Activated T-cell treated with anti-CD3 and anti-CD28 coated beads for 1 hour (primary cell): ENCODE measurements around the gene COL23A1.

Experiments
- DNase-seq: peaks from one replicate; pipeline ENCODE4 v3.0.0-alpha.2; 2020; ENCODE audit warnings: low read depth

The COL23A1 gene

DNA sequence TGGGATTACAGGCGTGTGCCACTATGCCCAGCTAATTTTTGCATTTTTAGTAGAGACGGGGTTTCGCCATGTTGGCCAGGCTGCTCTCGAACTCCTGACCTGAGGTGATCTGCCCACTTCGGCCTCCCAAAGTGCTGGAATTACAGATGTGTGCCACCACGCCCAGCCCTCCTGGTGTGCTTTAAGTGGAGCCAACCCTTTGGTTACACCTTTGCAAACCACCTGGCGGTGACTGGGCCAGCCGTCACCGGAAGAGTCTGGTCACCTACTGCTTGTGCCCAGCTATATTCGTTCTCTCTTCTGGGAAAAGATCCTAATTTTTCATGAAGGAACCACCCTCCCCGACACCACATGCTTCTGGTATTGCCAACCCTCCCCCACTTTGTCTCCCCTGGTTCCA, 35.9 kb downstream of the COL23A1 start:
- DNase-seq: no peak

GRCh38 chr5:178553517-178553916, 36.7 kb downstream of the COL23A1 start:
- no peak for DNase-seq

- DNase-seq: no peak
These were observed 38.7 kb downstream of the COL23A1 start for GRCh38 chr5:178551468-178551867.

- DNase-seq: no peak
These were observed 39.1 kb downstream of the COL23A1 start for GRCh38 chr5:178551059-178551458.

- DNase-seq: no peak
These were observed 41.4 kb downstream of the COL23A1 start for GRCh38 chr5:178548746-178549145.

DNA sequence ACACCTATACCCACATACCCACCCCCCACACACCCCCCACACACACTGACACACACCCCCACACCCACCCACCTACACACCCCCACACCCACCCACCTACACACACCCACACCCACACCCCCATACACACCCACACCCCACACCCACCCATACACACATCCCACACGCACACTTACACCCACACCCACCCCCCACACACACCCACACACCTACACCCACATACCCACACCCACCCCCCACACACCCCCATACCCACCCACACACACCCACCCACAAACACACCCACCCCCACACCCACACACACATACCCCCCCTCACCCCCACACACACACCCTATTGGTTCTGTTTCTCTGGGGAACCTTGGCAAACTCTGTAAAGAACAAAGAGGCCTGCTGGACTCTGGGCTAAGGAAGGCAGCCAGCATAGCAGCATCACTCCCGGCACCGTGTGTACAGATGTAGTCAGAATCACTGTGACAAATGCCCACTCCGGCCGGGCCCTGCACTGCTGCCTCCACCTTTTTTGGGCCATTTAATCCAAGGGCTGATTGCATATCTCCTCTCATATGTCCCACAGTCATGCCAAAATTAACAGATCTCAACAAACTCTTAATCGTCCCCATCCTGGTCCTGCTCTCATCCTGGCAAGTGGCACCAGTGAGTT, 42.3 kb downstream of the COL23A1 start:
- DNase-seq: no peak

GRCh38 chr5:178547052-178547666, 43.0 kb downstream of the COL23A1 start:
- DNase-seq: no peak

GRCh38 chr5:178546675-178547033, 43.5 kb downstream of the COL23A1 start:
- no peak for DNase-seq

DNA sequence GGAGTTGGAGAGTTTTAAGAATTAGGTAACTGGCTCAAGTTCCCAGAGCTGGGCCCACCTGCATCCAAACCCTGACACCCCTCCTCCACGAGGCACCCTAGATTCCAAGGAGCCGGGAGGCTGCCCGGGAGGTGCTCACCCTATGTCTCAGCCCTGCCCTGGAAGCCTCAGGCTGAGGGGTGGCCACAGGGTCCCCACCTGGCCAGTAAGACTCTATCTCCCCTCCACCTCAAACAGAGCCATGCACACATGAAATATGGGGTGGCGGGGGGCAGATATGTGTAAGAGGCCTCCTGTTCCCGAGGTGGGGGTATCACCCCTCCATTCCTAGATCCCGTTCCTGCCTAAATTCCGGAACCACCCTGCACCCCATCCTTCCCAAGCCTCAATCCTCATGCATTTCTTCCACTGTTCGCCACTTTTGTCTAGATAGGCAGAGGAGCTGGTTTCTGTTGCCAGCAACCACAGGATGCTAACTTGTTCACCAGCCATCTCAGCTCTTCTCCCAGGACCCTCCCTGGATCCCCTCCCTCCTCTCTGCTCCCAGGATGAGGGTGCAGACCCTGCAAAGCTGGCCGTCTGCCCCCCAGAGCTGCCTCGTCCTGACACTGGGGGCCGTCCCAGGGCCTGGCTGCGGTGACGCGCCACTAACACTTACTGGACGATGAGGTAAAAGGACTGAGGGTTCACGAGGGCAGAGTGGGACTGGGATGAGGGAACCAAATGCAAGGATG, 44.1 kb downstream of the COL23A1 start:
- no peak for DNase-seq

GRCh38 chr5:178545176-178545575, 45.0 kb downstream of the COL23A1 start:
- DNase-seq: no peak

GRCh38 chr5:178544166-178544834, 45.9 kb downstream of the COL23A1 start:
- no peak for DNase-seq

DNA sequence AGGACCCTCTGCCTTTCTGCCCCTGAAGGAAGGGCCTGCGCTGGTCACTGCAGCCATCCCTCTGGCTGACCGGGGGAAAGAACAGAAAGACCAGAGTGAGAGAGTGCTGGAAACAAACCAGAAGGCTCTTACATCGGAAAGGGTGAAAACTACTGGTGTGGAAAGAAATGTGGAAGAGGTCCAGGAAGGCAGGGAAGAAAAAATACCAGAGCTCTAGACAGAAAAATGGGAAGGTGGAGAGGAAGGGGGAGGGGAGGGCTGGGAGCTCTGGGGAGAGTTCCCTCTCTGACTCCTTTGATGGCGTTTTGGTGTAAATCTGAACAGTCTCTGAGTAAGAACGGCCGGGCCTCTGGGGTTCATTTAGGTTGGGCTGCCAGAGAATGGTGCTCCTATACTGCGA, 47.7 kb downstream of the COL23A1 start:
- no peak for DNase-seq

DNA sequence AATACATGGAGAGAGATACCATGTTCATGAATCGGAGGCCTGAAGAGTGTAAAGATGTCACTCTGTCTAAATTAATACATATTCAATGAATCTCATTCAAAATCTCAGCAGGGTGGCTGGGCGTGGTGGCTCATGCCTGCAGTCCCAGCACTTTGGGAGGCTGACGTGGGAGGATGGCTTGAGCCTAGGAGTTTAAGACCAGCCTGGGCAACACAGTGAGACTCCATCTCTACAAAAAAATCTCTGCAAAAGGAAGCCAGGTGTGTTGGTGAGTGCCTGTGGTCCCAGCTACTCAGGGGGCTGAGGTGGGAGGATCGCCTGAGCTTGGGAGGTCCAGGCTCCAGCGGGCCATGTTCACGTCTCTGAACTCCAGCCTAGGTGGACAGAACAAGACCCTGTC, 49.7 kb downstream of the COL23A1 start:
- no peak for DNase-seq

- no peak for DNase-seq
These were observed 51.4 kb downstream of the COL23A1 start for GRCh38 chr5:178538741-178539229.

- no peak for DNase-seq
These were observed 52.5 kb downstream of the COL23A1 start for GRCh38 chr5:178537467-178538371.

GRCh38 chr5:178536541-178537466, 53.4 kb downstream of the COL23A1 start:
- DNase-seq: no peak

- no peak for DNase-seq
These were observed 54.7 kb downstream of the COL23A1 start for GRCh38 chr5:178535299-178536175.

DNA sequence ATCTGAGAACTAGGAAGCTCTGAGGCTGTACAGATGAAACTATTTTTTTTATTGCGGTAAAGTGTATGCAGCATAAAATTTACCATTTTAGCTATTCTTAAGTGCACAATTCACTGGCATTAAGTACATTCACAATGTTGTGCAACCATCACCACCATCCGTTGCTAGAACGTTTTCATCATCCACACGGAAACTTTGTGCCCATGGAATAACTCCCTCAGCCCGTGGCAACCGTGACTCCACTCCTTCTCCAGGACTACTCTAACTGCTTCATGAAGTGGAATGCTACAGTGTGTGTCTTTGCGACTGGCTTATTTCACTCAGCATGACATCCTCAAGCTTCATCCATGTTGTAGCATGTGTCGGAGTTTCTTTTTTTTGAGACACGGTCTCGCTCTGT, 57.1 kb downstream of the COL23A1 start:
- no peak for DNase-seq

DNA sequence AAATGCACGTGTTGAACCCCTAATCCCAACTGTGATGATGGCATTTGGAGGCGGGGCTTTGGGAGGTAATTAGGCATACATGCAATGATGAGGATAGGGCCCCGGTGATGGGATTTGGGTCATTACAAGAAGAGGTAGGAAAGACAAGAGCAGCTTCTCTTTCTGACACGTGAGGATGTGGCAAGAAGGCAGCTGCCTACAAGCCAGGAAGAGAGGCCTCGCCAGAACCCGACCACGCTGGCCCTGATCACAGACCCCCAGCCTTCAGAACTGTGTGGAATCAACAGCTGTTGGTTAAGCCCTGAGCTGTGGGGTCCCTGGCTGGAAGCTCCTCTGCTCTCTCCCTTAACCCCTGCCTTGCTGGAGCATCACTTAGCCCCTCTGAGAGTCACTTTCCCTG, 57.5 kb downstream of the COL23A1 start:
- no peak for DNase-seq

- no peak for DNase-seq
These were observed 58.0 kb downstream of the COL23A1 start for GRCh38 chr5:178532236-178532635.
